H9 (cell line): ENCODE data around the gene RBMS3. TPM values are rescaled to one million over a fixed set of nuclear protein-coding genes. Genes with fewer than 3 reads are reported as not detected.

Source experiments
- DNase-seq: peaks from one replicate; pipeline ENCODE4 v3.0.0-alpha.2; 2017
- H2AFZ ChIP-seq: one replicate; pipeline ENCODE4 v1.6.1; 2013; ENCODE audit warnings: mild to moderate bottlenecking, low read length, control low read depth, moderate library complexity
- H2AK5ac ChIP-seq: 2 replicates; pipeline ENCODE4 v1.6.1; 2013; ENCODE audit warnings: low read length, control low read depth, mixed read lengths; ENCODE audit not compliant: insufficient read length
- H2BK120ac ChIP-seq: one replicate; pipeline ENCODE4 v1.6.1; 2013; ENCODE audit warnings: low read depth, mild to moderate bottlenecking, low read length, control low read depth, inconsistent platforms; ENCODE audit not compliant: poor library complexity, severe bottlenecking
- H2BK12ac ChIP-seq: 2 replicates; pipeline ENCODE4 v1.6.1; 2013; ENCODE audit warnings: low read length, control low read depth, mixed read lengths, low read depth; ENCODE audit not compliant: insufficient read length
- H2BK15ac ChIP-seq: 2 replicates; pipeline ENCODE4 v1.6.1; 2013; ENCODE audit warnings: low read depth, low read length, control low read depth
- H2BK20ac ChIP-seq: one replicate; pipeline ENCODE4 v1.6.1; 2013; ENCODE audit warnings: low read depth, mild to moderate bottlenecking, low read length, control low read depth, inconsistent platforms; ENCODE audit not compliant: poor library complexity, severe bottlenecking
- H2BK5ac ChIP-seq: 2 replicates; pipeline ENCODE4 v1.6.1; 2013; ENCODE audit warnings: low read length, control low read depth, mixed read lengths; ENCODE audit not compliant: insufficient read length
- H3K14ac ChIP-seq: 2 replicates; pipeline ENCODE4 v1.6.1; 2013; ENCODE audit warnings: low read length, control low read depth; ENCODE audit not compliant: insufficient read depth
- H3K18ac ChIP-seq: 2 replicates; pipeline ENCODE4 v1.6.1; 2013; ENCODE audit warnings: low read depth, mild to moderate bottlenecking, mixed read lengths, low read length, control low read depth; ENCODE audit not compliant: insufficient read length
- H3K23ac ChIP-seq: 2 replicates; pipeline ENCODE4 v1.6.1; 2013; ENCODE audit warnings: low read length, control low read depth, mixed read lengths, low read depth; ENCODE audit not compliant: insufficient read length
- H3K23me2 ChIP-seq: 2 replicates; pipeline ENCODE4 v1.6.1; 2013; ENCODE audit warnings: low read depth, mild to moderate bottlenecking, mixed read lengths, low read length, control low read depth; ENCODE audit not compliant: insufficient read length, poor library complexity, severe bottlenecking
- H3K27ac ChIP-seq: 2 replicates; pipeline ENCODE4 v1.5.1; 2013; ENCODE audit warnings: low read length, control low read depth, mixed read lengths, low read depth; ENCODE audit not compliant: insufficient read length
- H3K27me3 ChIP-seq: 2 replicates; pipeline ENCODE4 v1.6.1; 2013; ENCODE audit warnings: low read length, control low read depth, inconsistent platforms; ENCODE audit not compliant: insufficient read depth
- H3K4ac ChIP-seq: 2 replicates; pipeline ENCODE4 v1.6.1; 2013; ENCODE audit warnings: low read depth, mild to moderate bottlenecking, control low read depth, inconsistent platforms, low read length, moderate library complexity
- H3K4me1 ChIP-seq: 2 replicates; pipeline ENCODE4 v1.6.1; 2013; ENCODE audit warnings: low read length, control low read depth, inconsistent platforms; ENCODE audit not compliant: insufficient read depth
- H3K4me2 ChIP-seq: 2 replicates; pipeline ENCODE4 v1.6.1; 2013; ENCODE audit warnings: low read length, control low read depth, mixed read lengths; ENCODE audit not compliant: insufficient read length, insufficient read depth
- H3K56ac ChIP-seq: 2 replicates; pipeline ENCODE4 v1.6.1; 2013; ENCODE audit warnings: low read depth, mild to moderate bottlenecking, mixed read lengths, low read length, control low read depth; ENCODE audit not compliant: insufficient read length
- H3K79me1 ChIP-seq: 2 replicates; pipeline ENCODE4 v1.6.1; 2013; ENCODE audit warnings: low read depth, mild to moderate bottlenecking, moderate library complexity, low read length, control low read depth, inconsistent platforms; ENCODE audit not compliant: insufficient read depth, poor library complexity, severe bottlenecking
- H3K79me2 ChIP-seq: 2 replicates; pipeline ENCODE4 v1.6.1; 2013; ENCODE audit warnings: low read length, control low read depth, inconsistent platforms; ENCODE audit not compliant: insufficient read depth
- H3K9ac ChIP-seq: 2 replicates; pipeline ENCODE4 v1.6.1; 2013; ENCODE audit warnings: low read length, control low read depth, mixed read lengths; ENCODE audit not compliant: insufficient read length; ENCODE audit errors: extremely low read depth
- H3K9me3 ChIP-seq: one replicate; pipeline ENCODE4 v1.6.1; 2013; ENCODE audit warnings: low read depth, low read length, inconsistent platforms; ENCODE audit not compliant: control insufficient read depth
- H3T11ph ChIP-seq: one replicate; pipeline ENCODE4 v1.6.1; 2013; ENCODE audit warnings: mild to moderate bottlenecking, low read length, control low read depth, inconsistent platforms
- H4K20me1 ChIP-seq: one replicate; pipeline ENCODE4 v1.6.1; 2013; ENCODE audit not compliant: control insufficient read depth, insufficient read length, insufficient read depth
- H4K5ac ChIP-seq: 2 replicates; pipeline ENCODE4 v1.6.1; 2013; ENCODE audit warnings: low read depth, mild to moderate bottlenecking, mixed read lengths, low read length, control low read depth; ENCODE audit not compliant: insufficient read length
- H4K8ac ChIP-seq: replicated peaks from 2 replicates; pipeline ENCODE4 v1.6.1; 2013; ENCODE audit warnings: low read length, control low read depth, mixed read lengths, low read depth; ENCODE audit not compliant: insufficient read length
- H4K91ac ChIP-seq: 2 replicates; pipeline ENCODE4 v1.6.1; 2013; ENCODE audit warnings: low read depth, mild to moderate bottlenecking, moderate library complexity, mixed read lengths, low read length, control low read depth; ENCODE audit not compliant: insufficient read length
- H3K27ac Mint-ChIP-seq, 3 experiments: 2 replicates in 2 of 3; 3 replicates in 1 of 3; pipeline ENCODE4 v1.8.0; 2020 to 2021; ENCODE audit warnings: mixed read lengths in 3 of 3, mild to moderate bottlenecking in 1 of 3, moderate library complexity in 1 of 3
- H3K27me3 Mint-ChIP-seq: 2 replicates; pipeline ENCODE4 v1.8.0; 2021; ENCODE audit warnings: low read depth, mild to moderate bottlenecking, moderate library complexity, mixed read lengths
- H3K36me3 Mint-ChIP-seq, 3 experiments: 2 replicates in 2 of 3; 3 replicates in 1 of 3; pipeline ENCODE4 v1.8.0; 2020 to 2021; ENCODE audit warnings: low read depth in 3 of 3, mixed read lengths in 3 of 3; ENCODE audit not compliant: insufficient read depth in 1 of 3
- H3K4me1 Mint-ChIP-seq, 2 experiments: 2 replicates each; pipeline ENCODE4 v1.8.0; 2020; ENCODE audit warnings: mixed read lengths in 2 of 2
- H3K4me3 Mint-ChIP-seq, 2 experiments: 2 replicates in 1 of 2; 3 replicates in 1 of 2; pipeline ENCODE4 v1.8.0; 2020 to 2021; ENCODE audit warnings: mild to moderate bottlenecking in 2 of 2, mixed read lengths in 2 of 2, moderate library complexity in 1 of 2
- H3K9me3 Mint-ChIP-seq, 2 experiments: 2 replicates in 1 of 2; 3 replicates in 1 of 2; pipeline ENCODE4 v1.8.0; 2020; ENCODE audit warnings: mild to moderate bottlenecking in 2 of 2, mixed read lengths in 2 of 2, moderate library complexity in 1 of 2
- CTCF ChIP-seq: fragments of 200-600 bp; sonication (generic); conservative IDR thresholded peaks from 3 replicates; pipeline ENCODE4 v1.8.0; 2021; ENCODE audit warnings: antibody characterized with exemption, mild to moderate bottlenecking
- WGBS: extraction: QIAGEN DNeasy Blood & Tissue Kit; methylation state at CpG from one replicate; pipeline ENCODE4 v1.1.7; 2013; ENCODE audit warnings: missing lambda C conversion rate, low lambda C conversion rate, mixed read lengths; ENCODE audit not compliant: insufficient read length; ENCODE audit errors: extremely low coverage; 5-methylcytosine and 5-hydroxymethylcytosine counted together
- total RNA-seq: library from RNA; stranded (reverse); gene quantifications from 2 replicates; pipeline ENCODE4 v1.2.1, GENCODE V29; 2021

Gene RBMS3
- total RNA-seq, 1 experiment from 2014 or later, result 8.1 TPM

- Histone ChIP-seq H3K9ac (no peak overlapping the region), H4K20me1 (no peaks in the 10 kb centered on the region), H2AK5ac (no peak overlapping the region), H3K9me3 (no peaks in the 10 kb centered on the region), H3K14ac (no peak overlapping the region), H3K23me2 (no peaks in the 10 kb centered on the region), H3T11ph (no peak overlapping the region), H4K8ac (no peak overlapping the region), H3K4ac (no peak overlapping the region), H2BK20ac (no peak overlapping the region), H3K27ac (no peak overlapping the region), H2BK5ac (no peak overlapping the region), H4K5ac (no peak overlapping the region), H3K23ac (no peak overlapping the region), H2BK12ac (no peak overlapping the region), H3K56ac (no peak overlapping the region), H2AFZ (no peak overlapping the region), H3K79me2 (no peaks in the 10 kb centered on the region), H3K18ac (no peak overlapping the region), H3K4me1 (peaks cover 9% of the 10 kb centered on the region; the same call in 1 of the 2 replicates), H2BK15ac (no peak overlapping the region), H4K91ac (no peak overlapping the region), H3K4me2 (no peak overlapping the region), H2BK120ac (no peak overlapping the region), H3K79me1 (no peaks in the 10 kb centered on the region), H3K27me3 (no peaks in the 10 kb centered on the region)
- Mint-ChIP-seq H3K27ac (peak overlapping the region in 1 of 3 experiments; percentile 17; a peak in 1 of 7 replicates), H3K4me3 (no peak overlapping the region), H3K36me3 (0 out of 7 replicates have a peak, but pooled peaks cover 0 to 2% (median 0%) of the 10 kb centered on the region in 3 experiments), H3K9me3 (no peaks in the 10 kb centered on the region), H3K27me3 (no peaks in the 10 kb centered on the region), H3K4me1 (peaks cover 15 to 27% of the 10 kb centered on the region in 2 experiments)
- WGBS, result no CpG with 5 or more reads among the region's 3 CpGs
- no peak for DNase-seq
- no peak for TF ChIP-seq CTCF
These were observed 233.3 kb downstream of the RBMS3 start for GRCh38 chr3:29514170-29514569.
